Placental pericyte (primary cell): ENCODE measurements around the gene TRAPPC6A. TPM values are rescaled to one million over a fixed set of nuclear protein-coding genes. Genes with fewer than 3 reads are reported as not detected.

Experiments
- total RNA-seq: library from RNA; depleted of rRNA; stranded (reverse); fragments of >200 nt; gene quantifications from 2 replicates; pipeline ENCODE4 v1.2.3, GENCODE V29; 2012

The TRAPPC6A gene, protein sequence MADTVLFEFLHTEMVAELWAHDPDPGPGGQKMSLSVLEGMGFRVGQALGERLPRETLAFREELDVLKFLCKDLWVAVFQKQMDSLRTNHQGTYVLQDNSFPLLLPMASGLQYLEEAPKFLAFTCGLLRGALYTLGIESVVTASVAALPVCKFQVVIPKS
- 1.3 and 12.3 TPM in 2 replicates for total RNA-seq

DNA sequence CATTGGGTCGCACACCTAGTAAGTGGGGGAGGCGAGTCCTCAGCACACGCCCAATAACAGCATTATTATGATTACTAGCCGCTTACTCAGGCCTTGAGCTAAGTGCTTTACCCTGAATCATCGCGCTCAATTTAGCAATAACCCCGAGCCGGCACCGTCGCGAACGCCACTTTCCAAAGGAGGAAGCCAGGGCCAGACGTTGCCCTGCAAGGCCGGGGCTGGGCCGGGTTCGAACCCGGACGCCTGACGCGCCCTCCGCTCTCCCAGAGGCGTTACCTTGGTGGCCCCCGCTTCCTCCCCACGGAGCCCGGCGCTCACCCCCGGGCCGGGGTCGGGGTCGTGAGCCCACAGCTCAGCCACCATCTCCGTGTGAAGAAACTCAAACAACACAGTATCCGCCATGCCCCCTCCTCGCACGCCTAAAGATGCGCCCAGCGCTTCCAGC, at the start of gene TRAPPC6A:
TRAPPC6A (minus strand) TSS at position 421 of the 445 bp plus-strand sequence; CDS start at position 402, 19 bp downstream.

DNA sequence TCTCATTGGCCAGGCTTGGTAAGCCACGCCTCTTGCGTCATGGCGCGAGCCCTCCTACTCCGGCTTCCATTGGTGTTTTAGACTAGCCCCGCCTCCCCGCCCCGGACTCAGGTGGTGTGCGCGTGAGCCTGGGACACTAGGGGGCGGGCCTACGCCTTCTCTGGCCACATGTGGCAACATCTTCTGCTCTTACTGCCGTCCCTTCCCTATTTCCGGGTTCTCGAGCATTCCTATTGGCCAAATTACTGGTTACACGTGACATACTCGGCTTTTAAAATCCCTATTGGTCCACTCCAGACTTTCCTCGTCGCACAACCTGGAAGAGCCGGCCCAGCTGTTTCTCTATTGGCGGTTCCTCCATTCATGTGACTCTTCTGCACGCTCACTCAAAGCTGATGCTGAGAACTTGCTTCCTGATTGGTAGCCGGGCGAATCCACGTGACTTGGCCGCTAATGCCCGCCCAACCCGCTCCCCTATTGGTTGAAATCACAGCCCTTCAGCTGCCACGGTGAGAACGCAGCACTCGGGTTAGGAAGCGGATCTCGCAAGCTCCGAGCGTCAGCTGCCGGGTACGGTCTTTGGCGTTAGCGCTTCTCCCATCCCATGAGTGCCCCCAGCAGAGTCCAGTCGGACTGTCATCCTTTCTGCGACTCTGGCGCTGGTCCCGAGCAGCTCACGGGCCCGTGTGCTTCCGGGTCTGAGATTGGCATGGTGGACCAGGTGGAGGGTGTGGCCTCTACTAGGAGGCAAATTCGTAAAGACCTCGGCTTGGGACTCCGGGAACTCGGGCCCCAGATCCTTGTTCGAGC, 430 bp upstream of the TRAPPC6A start, which contains the start of gene BLOC1S3:
BLOC1S3 (plus strand) TSS at position 523 of the 810 bp plus-strand sequence. CDS start 513 bp downstream, outside the sequence.

DNA sequence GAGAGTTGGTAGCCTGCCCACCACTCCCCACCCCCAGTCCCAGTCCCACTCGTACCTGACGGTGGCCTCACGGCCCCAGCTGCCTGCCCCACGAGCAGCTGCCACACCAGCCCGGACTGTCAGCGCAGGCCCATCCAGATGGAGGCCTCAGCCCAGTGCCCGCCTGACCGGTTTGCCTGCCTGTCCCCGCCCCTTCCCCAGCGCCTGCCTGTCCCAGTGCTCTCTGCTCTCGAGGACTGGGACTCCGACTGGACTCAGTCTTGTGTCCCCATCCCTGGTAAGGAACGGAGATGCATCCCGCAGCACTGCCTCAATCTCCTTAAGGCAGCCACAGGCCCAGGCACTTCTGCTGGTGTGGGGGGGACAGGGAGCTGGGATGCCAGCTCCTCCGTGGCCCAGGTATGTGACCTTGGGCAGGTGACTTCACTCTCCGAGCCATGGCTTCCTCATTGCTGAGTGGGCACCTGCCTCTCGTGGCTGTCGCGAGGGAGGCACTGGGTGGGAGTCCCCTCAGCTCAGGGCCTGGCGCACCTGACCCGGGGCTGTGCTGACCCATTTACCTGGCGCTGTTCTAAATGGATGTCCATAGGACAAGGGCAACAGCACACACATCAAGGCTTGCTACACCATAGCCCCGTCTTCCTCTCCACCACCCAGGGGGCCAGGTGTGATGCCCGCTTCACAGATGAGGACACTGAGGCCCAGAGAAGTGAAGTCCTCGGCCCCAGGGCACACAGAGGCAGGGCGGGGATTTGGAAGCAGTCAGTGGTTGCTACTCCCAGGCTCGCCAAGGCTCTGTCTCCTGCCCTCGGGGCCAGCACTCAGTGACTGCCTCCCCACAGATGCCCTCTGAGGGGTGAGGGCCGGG, 16.9 kb downstream of the TRAPPC6A start, which contains the start of gene NKPD1:
NKPD1 (minus strand) TSS at position 113 of the 868 bp plus-strand sequence. CDS start 832 bp downstream, outside the sequence.

Other genes with a start within 250 kb of the TRAPPC6A start
- not detected in 2 replicates for gene APOC4, start 236.0 kb downstream of the TRAPPC6A start, total RNA-seq
- gene APOC2, start 232.2 kb downstream of the TRAPPC6A start, total RNA-seq, result not detected in 2 replicates
- gene CLPTM1, start 222.9 kb downstream of the TRAPPC6A start, total RNA-seq, result 56.9 and 71.7 TPM in 2 replicates
- 18.9 and 27.4 TPM in 2 replicates for gene RELB, start 176.8 kb downstream of the TRAPPC6A start, total RNA-seq
- gene CLASRP, start 139.2 kb downstream of the TRAPPC6A start, total RNA-seq, result 27.1 and 30.1 TPM in 2 replicates
- 0.57 TPM in 1 of 2 replicates, not detected in the other for gene ZNF296, start 101.8 kb downstream of the TRAPPC6A start, total RNA-seq
- 15.1 and 34.5 TPM in 2 replicates for gene GEMIN7, start 99.0 kb downstream of the TRAPPC6A start, total RNA-seq
- gene PPP1R37, start 85.1 kb downstream of the TRAPPC6A start, total RNA-seq, result 40.3 and 47.5 TPM in 2 replicates
- gene NKPD1, start 17.3 kb downstream of the TRAPPC6A start, total RNA-seq, result under 0.01 and 0.29 TPM in 2 replicates
- gene BLOC1S3, start 547 bp upstream of the TRAPPC6A start, total RNA-seq, result 6.7 and 11.6 TPM in 2 replicates
- gene EXOC3L2, start 67.2 kb upstream of the TRAPPC6A start, total RNA-seq, result under 0.01 TPM in 1 of 2 replicates, not detected in the other
- 13.7 and 19.9 TPM in 2 replicates for gene MARK4, start 73.0 kb upstream of the TRAPPC6A start, total RNA-seq
- gene CKM, start 144.6 kb upstream of the TRAPPC6A start, total RNA-seq, result not detected in 2 replicates
- gene KLC3, start 162.5 kb upstream of the TRAPPC6A start, total RNA-seq, result 0.22 TPM in 1 of 2 replicates, not detected in the other
- gene ERCC2, start 192.3 kb upstream of the TRAPPC6A start, total RNA-seq, result 39.6 and 46.1 TPM in 2 replicates
- gene PPP1R13L, start 226.8 kb upstream of the TRAPPC6A start, total RNA-seq, result 1.3 and 8.9 TPM in 2 replicates
- 7.7 and 16.3 TPM in 2 replicates for gene POLR1G, start 228.4 kb upstream of the TRAPPC6A start, total RNA-seq
- gene ERCC1, start 245.7 kb upstream of the TRAPPC6A start, total RNA-seq, result 79.0 and 128 TPM in 2 replicates